CD4-positive, alpha-beta T cell (primary cell): ENCODE data around the gene FOXJ3. TPM values are rescaled to one million over a fixed set of nuclear protein-coding genes. Genes with fewer than 3 reads are reported as not detected.

Experiments
- ATAC-seq: fragments of 200-7000 bp; cut with Tn5 transposase; one replicate; pipeline ENCODE4 v1.10.0; 2022; ENCODE audit warnings: mild to moderate bottlenecking; ENCODE audit not compliant: poor library complexity
- CTCF ChIA-PET: fragments of 350-600 bp; sonication (Branson Sonifier 250); formaldehyde crosslinking; loops from one replicate; lab custom pipeline; 2021; ENCODE audit warnings: antibody characterized with exemption, inconsistent platforms; lab: Charles Lee
- POLR2A ChIA-PET: fragments of 350-600 bp; sonication (Branson Sonifier 250); formaldehyde crosslinking; loops from one replicate; lab custom pipeline; 2021; ENCODE audit warnings: antibody characterized with exemption, inconsistent platforms; lab: Charles Lee
- DNase-seq, 14 experiments: peaks; one replicate each; pipeline ENCODE4 v3.0.0-alpha.2; 2013 to 2020; ENCODE audit warnings: mixed read lengths in 2 of 14
- H3K27ac ChIP-seq, 2 donors: one replicate each; pipeline versions ENCODE4 v1.5.1 to v1.7.0; 2013; ENCODE audit warnings: low read length in 2 of 2, low read depth in 1 of 2, mild to moderate bottlenecking in 1 of 2
- H3K27me3 ChIP-seq, 2 experiments: 1 replicate in 1 of 2; 2 replicates in 1 of 2; pipeline versions ENCODE4 v1.6.1 to v1.7.0; 2013; ENCODE audit warnings: low read length in 2 of 2, control low read depth in 1 of 2, mild to moderate bottlenecking in 1 of 2, moderate library complexity in 1 of 2; ENCODE audit not compliant: insufficient read depth in 2 of 2, control insufficient read depth in 1 of 2
- H3K36me3 ChIP-seq: one replicate; pipeline ENCODE4 v1.6.1; 2013; ENCODE audit warnings: low read length, control low read depth; ENCODE audit not compliant: insufficient read depth
- H3K4me1 ChIP-seq: one replicate; pipeline ENCODE4 v1.6.1; 2013; ENCODE audit warnings: low read length, control low read depth; ENCODE audit not compliant: insufficient read depth
- H3K4me3 ChIP-seq: one replicate; pipeline ENCODE4 v1.5.1; 2013; ENCODE audit warnings: mild to moderate bottlenecking, low read length, moderate library complexity
- H3K9me3 ChIP-seq, 2 experiments: 1 replicate in 1 of 2; 2 replicates in 1 of 2; pipeline versions ENCODE4 v1.6.1 to v1.7.0; 2013; ENCODE audit warnings: low read length in 2 of 2, mild to moderate bottlenecking in 2 of 2, control low read depth in 1 of 2, moderate library complexity in 1 of 2; ENCODE audit not compliant: control insufficient read depth in 1 of 2, insufficient read depth in 1 of 2
- H3K27ac Mint-ChIP-seq: one replicate; pipeline ENCODE4 v1.8.0; 2020; ENCODE audit warnings: mixed read lengths
- H3K27me3 Mint-ChIP-seq: one replicate; pipeline ENCODE4 v1.8.0; 2021; ENCODE audit warnings: mixed read lengths
- H3K36me3 Mint-ChIP-seq: one replicate; pipeline ENCODE4 v1.8.0; 2021; ENCODE audit warnings: low read depth, mixed read lengths
- H3K4me1 Mint-ChIP-seq: one replicate; pipeline ENCODE4 v1.8.0; 2021; ENCODE audit warnings: low read depth, mixed read lengths
- H3K4me3 Mint-ChIP-seq: one replicate; pipeline ENCODE4 v1.8.0; 2020; ENCODE audit warnings: mild to moderate bottlenecking, mixed read lengths
- H3K9me3 Mint-ChIP-seq: one replicate; pipeline ENCODE4 v1.8.0; 2020; ENCODE audit warnings: mixed read lengths
- intact Hi-C, 2 experiments: fragments of 100-400 bp; cut with DNase I in 1 of 2; cut with micrococcal nuclease in 1 of 2; formaldehyde crosslinking; loops; one replicate each; pipeline versions ENCODE4 v1.15.1 to v1.9.0; 2023 to 2025; cut with DNase I, micrococcal nuclease
- total RNA-seq, 174 experiments: library from RNA in 2 of 174; stranded (reverse) in 2 of 174; gene quantifications; one replicate each; pipeline ENCODE4 v1.2.3 and lab custom pipeline; 2021 to 2026
- TF ChIP-seq, protein P1 (sequence below): fragments of 200-600 bp; IDR thresholded peaks from one replicate; pipeline ENCODE4 v1.8.0; 2022; ENCODE audit warnings: antibody characterized with exemption, mild to moderate bottlenecking

The FOXJ3 gene
- total RNA-seq, 2 experiments from 2014 or later = 73.1 to 74.9 TPM

DNA sequence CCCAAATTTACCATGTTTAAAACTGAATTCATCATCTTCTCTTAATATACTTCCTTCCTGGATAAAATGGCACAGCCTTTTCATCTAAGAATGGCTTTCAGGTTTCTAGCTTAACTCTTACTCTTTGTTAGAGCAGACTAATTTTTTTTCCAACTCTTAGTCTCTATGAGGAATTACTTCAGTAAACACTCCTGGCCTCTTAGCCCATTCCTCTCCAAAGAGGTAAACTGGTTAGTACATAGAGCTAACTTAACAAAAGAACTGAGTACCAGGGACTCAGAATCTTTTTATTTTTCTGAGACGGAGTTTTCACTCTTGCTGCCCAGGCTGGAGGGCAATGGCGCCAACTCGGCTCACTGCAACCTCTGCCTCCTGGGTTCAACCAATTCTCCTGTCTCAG is 21.1 kb downstream of the FOXJ3 start:
- H3K9me3 ChIP-seq = no peaks in the 10 kb centered on the region
- H3K36me3 ChIP-seq = peaks cover 10% of the 10 kb centered on the region
- Mint-ChIP-seq H3K4me1 (peaks cover 90% of the 10 kb centered on the region), H3K27ac (no peak overlapping the region), H3K9me3 (no peaks in the 10 kb centered on the region), H3K4me3 (no peak overlapping the region), H3K27me3 (no peaks in the 10 kb centered on the region), H3K36me3 (peaks cover 17% of the 10 kb centered on the region)
- H3K27ac ChIP-seq = no peak overlapping the region
- TF ChIP-seq, protein P1, sequence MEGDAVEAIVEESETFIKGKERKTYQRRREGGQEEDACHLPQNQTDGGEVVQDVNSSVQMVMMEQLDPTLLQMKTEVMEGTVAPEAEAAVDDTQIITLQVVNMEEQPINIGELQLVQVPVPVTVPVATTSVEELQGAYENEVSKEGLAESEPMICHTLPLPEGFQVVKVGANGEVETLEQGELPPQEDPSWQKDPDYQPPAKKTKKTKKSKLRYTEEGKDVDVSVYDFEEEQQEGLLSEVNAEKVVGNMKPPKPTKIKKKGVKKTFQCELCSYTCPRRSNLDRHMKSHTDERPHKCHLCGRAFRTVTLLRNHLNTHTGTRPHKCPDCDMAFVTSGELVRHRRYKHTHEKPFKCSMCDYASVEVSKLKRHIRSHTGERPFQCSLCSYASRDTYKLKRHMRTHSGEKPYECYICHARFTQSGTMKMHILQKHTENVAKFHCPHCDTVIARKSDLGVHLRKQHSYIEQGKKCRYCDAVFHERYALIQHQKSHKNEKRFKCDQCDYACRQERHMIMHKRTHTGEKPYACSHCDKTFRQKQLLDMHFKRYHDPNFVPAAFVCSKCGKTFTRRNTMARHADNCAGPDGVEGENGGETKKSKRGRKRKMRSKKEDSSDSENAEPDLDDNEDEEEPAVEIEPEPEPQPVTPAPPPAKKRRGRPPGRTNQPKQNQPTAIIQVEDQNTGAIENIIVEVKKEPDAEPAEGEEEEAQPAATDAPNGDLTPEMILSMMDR = no peak
- H3K27me3 ChIP-seq = no peaks in the 10 kb centered on the region
- CTCF ChIA-PET = interaction anchor here (1.6 kb wide), 1 partner anchor 140 kb away, joined by 3 read pairs; no protein-coding TSS in a partner anchor
- DNase-seq (no peak), ATAC-seq (no peak)
- no peak overlapping the region for H3K4me3 ChIP-seq
- POLR2A ChIA-PET = interaction anchor here (1.3 kb wide), 1 partner anchor 20 kb away, joined by 3 read pairs; no protein-coding TSS in a partner anchor
- intact Hi-C loops = loop anchor here in 1 of 2 experiments (2.0 to 10.0 kb wide), 2 partner anchors 21 to 451 kb away; partner anchors contain the start of genes C1orf50, FOXJ3 and P3H1
- H3K4me1 ChIP-seq = peaks cover 17% of the 10 kb centered on the region

DNA sequence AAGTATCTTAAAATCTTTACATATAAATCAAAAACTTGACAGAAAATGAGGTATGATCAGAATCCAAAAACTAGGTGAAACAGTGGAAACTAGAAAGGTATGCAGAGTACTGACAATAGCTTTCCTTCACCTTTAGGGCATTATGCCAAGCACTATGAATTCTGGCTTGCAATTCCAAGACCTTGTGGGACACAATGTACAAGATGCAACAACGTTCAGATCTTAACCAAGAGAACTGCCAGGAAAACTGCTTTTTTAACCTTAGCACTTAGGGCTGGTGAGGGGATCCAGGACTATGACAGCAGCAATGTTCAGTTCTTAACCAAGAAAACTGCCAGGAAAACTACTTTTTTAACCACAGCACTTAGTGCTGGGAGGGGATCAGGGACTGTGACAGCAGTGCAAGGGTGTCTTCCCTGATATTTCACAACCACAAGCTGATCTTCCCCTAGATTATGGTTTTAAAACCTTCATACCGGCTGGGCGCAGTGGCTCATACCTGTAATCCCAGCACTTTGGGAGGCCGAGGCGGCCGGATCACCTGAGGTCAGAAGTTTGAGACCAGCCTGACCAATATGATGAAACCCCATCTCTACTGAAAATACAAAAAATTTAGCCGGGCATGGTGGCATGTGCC is 22.3 kb downstream of the FOXJ3 start:
- no peak overlapping the region for H3K4me3 ChIP-seq
- POLR2A ChIA-PET = no interaction called here
- no peak overlapping the region for H3K27ac Mint-ChIP-seq
- ATAC-seq = no peak
- TF ChIP-seq, protein P1 = no peak
- H3K4me1 ChIP-seq = peaks cover 9% of the 10 kb centered on the region
- H3K9me3 ChIP-seq = no peaks in the 10 kb centered on the region
- H3K27me3 ChIP-seq = no peaks in the 10 kb centered on the region
- no peak for DNase-seq
- peaks cover 91% of the 10 kb centered on the region for H3K4me1 Mint-ChIP-seq
- H3K36me3 Mint-ChIP-seq = peaks cover 30% of the 10 kb centered on the region
- H3K27me3 Mint-ChIP-seq = no peaks in the 10 kb centered on the region
- H3K36me3 ChIP-seq = peaks cover 11% of the 10 kb centered on the region
- CTCF ChIA-PET = interaction anchor here (1.6 kb wide), 1 partner anchor 139 kb away, joined by 3 read pairs; no protein-coding TSS in a partner anchor
- intact Hi-C loops = loop anchor here in 1 of 2 experiments (10.0 kb wide), 1 partner anchor 452 kb away; the partner anchor contains the start of genes C1orf50 and P3H1
- H3K4me3 Mint-ChIP-seq = no peak overlapping the region
- no peak overlapping the region for H3K27ac ChIP-seq
- H3K9me3 Mint-ChIP-seq = no peaks in the 10 kb centered on the region

DNA sequence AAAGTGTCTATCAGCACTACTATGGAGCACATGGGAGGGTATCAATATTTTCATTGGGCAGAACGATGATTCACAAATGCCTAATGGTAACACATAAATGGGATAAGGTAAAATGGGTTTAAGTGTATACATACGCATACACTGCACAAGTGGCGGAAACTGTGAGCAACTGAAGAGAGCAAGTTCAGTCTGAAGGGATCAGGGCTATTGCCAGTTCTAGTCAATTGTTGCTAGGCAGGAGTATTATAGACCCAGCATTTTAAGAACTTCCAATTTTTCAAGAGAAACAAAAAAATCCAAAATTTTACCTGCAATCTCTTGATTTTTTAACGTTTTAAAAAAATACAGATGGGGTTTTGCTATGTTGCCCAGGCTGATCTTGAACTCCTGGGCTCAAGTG is 23.1 kb downstream of the FOXJ3 start:
- no peak for DNase-seq
- peaks cover 11% of the 10 kb centered on the region for H3K36me3 ChIP-seq
- Mint-ChIP-seq H3K36me3 (peaks cover 37% of the 10 kb centered on the region), H3K4me1 (peaks cover 83% of the 10 kb centered on the region), H3K27ac (no peak overlapping the region), H3K27me3 (no peaks in the 10 kb centered on the region), H3K9me3 (no peaks in the 10 kb centered on the region), H3K4me3 (no peak overlapping the region)
- CTCF ChIA-PET = no interaction called here
- no peak overlapping the region for H3K27ac ChIP-seq
- H3K4me1 ChIP-seq = peaks cover 9% of the 10 kb centered on the region
- TF ChIP-seq, protein P1 = no peak
- H3K4me3 ChIP-seq = no peak overlapping the region
- no peaks in the 10 kb centered on the region for H3K27me3 ChIP-seq
- H3K9me3 ChIP-seq = no peaks in the 10 kb centered on the region
- ATAC-seq = no peak
- intact Hi-C loops = loop anchor here in 1 of 2 experiments (10.0 kb wide), 1 partner anchor 453 kb away; the partner anchor contains the start of genes C1orf50 and P3H1
- POLR2A ChIA-PET = no interaction called here
